Keratinocyte (primary cell): ENCODE results near the gene LUM.

Experiments
- CTCF ChIP-seq, 3 experiments: IDR thresholded peaks in 1 of 3; conservative IDR thresholded peaks in 1 of 3; optimal IDR thresholded peaks in 1 of 3; 2 replicates in 2 of 3; 3 replicates in 1 of 3; pipeline versions ENCODE3 to v1.5.1; 2011; ENCODE audit warnings: low read length in 3 of 3, mild to moderate bottlenecking in 3 of 3, moderate library complexity in 2 of 3, control low read depth in 1 of 3, inconsistent platforms in 1 of 3; ENCODE audit not compliant: insufficient read depth in 2 of 3; ENCODE audit errors: extremely low read depth in 1 of 3
- EZH2 ChIP-seq: IDR thresholded peaks from one replicate; pipeline ENCODE4 v1.6.1; 2012; ENCODE audit warnings: inconsistent platforms, mild to moderate bottlenecking, low read length, moderate library complexity

- no peak for TF ChIP-seq CTCF (optimal IDR thresholded peaks at IDR 0.05 in 1 of 3, IDR thresholded peaks at IDR 0.05 in 1 of 3, conservative IDR thresholded peaks at IDR 0.05 in 1 of 3; ENCODE audit: extremely low read depth in 1 of 3, insufficient read depth in 2 of 3, low read length in 3 of 3)
- no peak for TF ChIP-seq EZH2
Observed at GRCh38 chr12:91055976-91056375, 55.3 kb downstream of the LUM start.
